Stimulated activated CD8-positive, alpha-beta memory T cell treated with anti-CD3 and anti-CD28 coated beads, Interleukin-7, amount 100 ng/mL, for 48 hours (primary cell): ENCODE measurements around the gene SDF2L1.
"Not testable (repeated sequence)": the region's sequence is repeated elsewhere in the genome, so short reads cannot be mapped to it uniquely, and the experiment has no call there.

ENCODE experiments used
- DNase-seq, 2 donors: peaks; one replicate each; pipeline ENCODE4 v3.0.0-alpha.2; 2020; ENCODE audit warnings: low read depth in 1 of 2; ENCODE audit errors: extremely low read depth in 1 of 2

Gene SDF2L1

GRCh38 chr22:21659864-21660525 is 17.9 kb downstream of the SDF2L1 start:
- no peak for DNase-seq

- no peak for DNase-seq
Observed at GRCh38 chr22:21660904-21661303, 18.8 kb downstream of the SDF2L1 start.

- DNase-seq = no peak
Observed at GRCh38 chr22:21661991-21662390, 19.9 kb downstream of the SDF2L1 start.

- DNase-seq = no peak
Observed at GRCh38 chr22:21663738-21664137, 21.6 kb downstream of the SDF2L1 start.

GRCh38 chr22:21665047-21665851 is 23.1 kb downstream of the SDF2L1 start:
- DNase-seq = no peak

GRCh38 chr22:21666786-21667185 is 24.7 kb downstream of the SDF2L1 start:
- no peak for DNase-seq

- no peak for DNase-seq
Observed at GRCh38 chr22:21669026-21669425, 26.9 kb downstream of the SDF2L1 start.

- DNase-seq = no peak
Observed at GRCh38 chr22:21672107-21672629, 30.1 kb downstream of the SDF2L1 start.

- no peak for DNase-seq
Observed at GRCh38 chr22:21673534-21674321, 31.6 kb downstream of the SDF2L1 start.

- DNase-seq = no peak
Observed at GRCh38 chr22:21674638-21675245, 32.6 kb downstream of the SDF2L1 start.

GRCh38 chr22:21677606-21678443 is 35.7 kb downstream of the SDF2L1 start:
- DNase-seq = no peak

GRCh38 chr22:21678842-21679241 is 36.7 kb downstream of the SDF2L1 start:
- DNase-seq = not testable (repeated sequence)

GRCh38 chr22:21679383-21679782 is 37.3 kb downstream of the SDF2L1 start:
- no peak for DNase-seq

GRCh38 chr22:21680830-21681565 is 38.9 kb downstream of the SDF2L1 start:
- no peak for DNase-seq

- DNase-seq = no peak
Observed at GRCh38 chr22:21681566-21682370, 39.7 kb downstream of the SDF2L1 start.

GRCh38 chr22:21682385-21683175 is 40.5 kb downstream of the SDF2L1 start:
- no peak for DNase-seq

- DNase-seq = no peak
Observed at GRCh38 chr22:21683401-21683811, 41.3 kb downstream of the SDF2L1 start.
